AG04449 (cell line): ENCODE measurements around the gene TTC34.

Source experiments
- CTCF ChIA-PET: fragments of 350-600 bp; formaldehyde crosslinking; extraction: SDS; loops from one replicate; lab custom pipeline; 2021; ENCODE audit warnings: antibody characterized with exemption; lab: Yijun Ruan, JAX
- POLR2A ChIA-PET: fragments of 400-600, 350-600 bp; formaldehyde crosslinking; extraction: SDS; loops from one replicate; lab custom pipeline; 2020; ENCODE audit warnings: antibody characterized with exemption, inconsistent platforms; lab: Yijun Ruan, JAX
- DNase-seq: peaks from one replicate; pipeline ENCODE4 v3.0.0-alpha.2; 2010; ENCODE audit warnings: low read depth, low spot score
- H3K4me3 ChIP-seq: 2 replicates; pipeline ENCODE4 v1.5.1; 2011; ENCODE audit warnings: low read depth, mild to moderate bottlenecking, control low read depth, low read length
- TF ChIP-seq, protein P1 (sequence below): IDR thresholded peaks from one replicate; pipeline ENCODE4 v1.5.1; 2011; ENCODE audit warnings: mild to moderate bottlenecking, moderate library complexity, low read length, control low read depth, inconsistent platforms; ENCODE audit not compliant: insufficient read depth; ENCODE audit errors: missing control alignments

TTC34 gene

GRCh38 chr1:2804628-2805351 lies 3.3 kb upstream of the TTC34 start:
- POLR2A ChIA-PET = no interaction called here
- CTCF ChIA-PET = no interaction called here
- TF ChIP-seq, protein P1, sequence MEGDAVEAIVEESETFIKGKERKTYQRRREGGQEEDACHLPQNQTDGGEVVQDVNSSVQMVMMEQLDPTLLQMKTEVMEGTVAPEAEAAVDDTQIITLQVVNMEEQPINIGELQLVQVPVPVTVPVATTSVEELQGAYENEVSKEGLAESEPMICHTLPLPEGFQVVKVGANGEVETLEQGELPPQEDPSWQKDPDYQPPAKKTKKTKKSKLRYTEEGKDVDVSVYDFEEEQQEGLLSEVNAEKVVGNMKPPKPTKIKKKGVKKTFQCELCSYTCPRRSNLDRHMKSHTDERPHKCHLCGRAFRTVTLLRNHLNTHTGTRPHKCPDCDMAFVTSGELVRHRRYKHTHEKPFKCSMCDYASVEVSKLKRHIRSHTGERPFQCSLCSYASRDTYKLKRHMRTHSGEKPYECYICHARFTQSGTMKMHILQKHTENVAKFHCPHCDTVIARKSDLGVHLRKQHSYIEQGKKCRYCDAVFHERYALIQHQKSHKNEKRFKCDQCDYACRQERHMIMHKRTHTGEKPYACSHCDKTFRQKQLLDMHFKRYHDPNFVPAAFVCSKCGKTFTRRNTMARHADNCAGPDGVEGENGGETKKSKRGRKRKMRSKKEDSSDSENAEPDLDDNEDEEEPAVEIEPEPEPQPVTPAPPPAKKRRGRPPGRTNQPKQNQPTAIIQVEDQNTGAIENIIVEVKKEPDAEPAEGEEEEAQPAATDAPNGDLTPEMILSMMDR = no peak

GRCh38 chr1:2803931-2804627 lies 2.6 kb upstream of the TTC34 start:
- TF ChIP-seq, protein P1 = no peak
- ChIA-PET POLR2A (no interaction called here), CTCF (no interaction called here)
- no peak for DNase-seq
- H3K4me3 ChIP-seq = no peak overlapping the region

More at GRCh38 chr1:2804628-2805351, 3.3 kb upstream of the TTC34 start:
- no peak overlapping the region for H3K4me3 ChIP-seq
- no peak for DNase-seq

GRCh38 chr1:2803086-2803930 lies 1.8 kb upstream of the TTC34 start:
- TF ChIP-seq, protein P1 = no peak
- ChIA-PET POLR2A (no interaction called here), CTCF (no interaction called here)
- no peak overlapping the region for H3K4me3 ChIP-seq
- DNase-seq = no peak

DNA sequence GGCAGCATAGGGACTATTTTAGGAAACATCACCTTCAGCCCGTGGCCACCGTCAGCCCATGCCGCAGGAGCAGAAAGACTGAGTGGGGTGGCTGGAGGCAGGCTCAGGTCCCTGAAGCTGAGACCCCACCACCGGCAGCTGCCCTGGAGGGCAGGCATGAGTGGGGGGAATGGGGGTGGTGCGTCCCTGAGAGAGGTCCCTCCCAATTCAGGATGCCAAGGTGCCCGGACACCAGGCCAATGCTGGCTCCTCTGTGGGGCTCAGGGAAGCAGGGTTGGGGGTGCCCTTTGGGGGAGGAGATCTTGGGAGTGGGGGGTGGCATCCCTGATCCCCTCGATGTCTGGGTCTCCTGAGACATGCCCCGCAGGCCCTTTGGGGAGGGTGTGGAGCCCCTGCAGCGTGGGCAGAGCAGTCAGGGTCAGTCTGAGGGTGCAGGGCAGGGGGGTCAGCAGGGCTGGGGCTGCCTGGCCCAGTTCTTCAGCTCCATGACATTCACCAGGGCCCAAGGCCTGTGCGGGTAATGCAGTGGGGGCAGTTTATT lies 998 bp upstream of the TTC34 start:
- DNase-seq = no peak
- CTCF ChIA-PET = no interaction called here
- POLR2A ChIA-PET = no interaction called here
- no peak overlapping the region for H3K4me3 ChIP-seq
- TF ChIP-seq, protein P1 = no peak

GRCh38 chr1:2801046-2801445 lies 447 bp downstream of the TTC34 start:
- TF ChIP-seq, protein P1 = no peak
- DNase-seq = no peak
- CTCF ChIA-PET = no interaction called here
- POLR2A ChIA-PET = no interaction called here
- no peak overlapping the region for H3K4me3 ChIP-seq
